Brain microvascular endothelial cell (primary cell): ENCODE measurements around the gene ACSL3.

Experiments
- DNase-seq: peaks from one replicate; pipeline ENCODE4 v3.0.0-alpha.2; 2020
- H3K27ac ChIP-seq: fragments of 250-450 bp; sonication (Bioruptor Pico); 2 replicates; pipeline ENCODE4 v1.5.1; 2020; ENCODE audit warnings: mild to moderate bottlenecking, moderate library complexity
- H3K27me3 ChIP-seq: fragments of 250-450 bp; sonication (Bioruptor Pico); replicated peaks from 2 replicates; pipeline ENCODE4 v1.5.1; 2020; ENCODE audit warnings: mild to moderate bottlenecking
- H3K36me3 ChIP-seq: fragments of 250-450 bp; sonication (Bioruptor Pico); replicated peaks from 2 replicates; pipeline ENCODE4 v1.5.1; 2020; ENCODE audit warnings: mild to moderate bottlenecking
- H3K4me3 ChIP-seq: 2 replicates; pipeline ENCODE4 v1.5.1; 2011; ENCODE audit warnings: low read depth, mild to moderate bottlenecking, control low read depth, low read length, moderate library complexity
- in situ Hi-C: cut with HindIII; loops from 2 replicates; pipeline ENCODE4 v1.10.0; 2017; ENCODE audit warnings: low sequenced_read_pairs, low pct_ligation_motif_present
- TF ChIP-seq, protein P1 (sequence below): IDR thresholded peaks from 2 replicates; pipeline ENCODE4 v1.5.1; 2011; ENCODE audit warnings: low read depth, mild to moderate bottlenecking, moderate library complexity, low read length, control low read depth, inconsistent platforms; ENCODE audit errors: missing control alignments

Gene ACSL3

GRCh38 chr2:222888716-222889115, 27.9 kb downstream of the ACSL3 start:
- no peaks in the 10 kb centered on the region for H3K27me3 ChIP-seq
- H3K27ac ChIP-seq: no peak overlapping the region
- no peak for DNase-seq
- peaks cover 4% of the 10 kb centered on the region for H3K36me3 ChIP-seq
- H3K4me3 ChIP-seq: no peak overlapping the region
- in situ Hi-C loops: no loop called here
- TF ChIP-seq, protein P1, sequence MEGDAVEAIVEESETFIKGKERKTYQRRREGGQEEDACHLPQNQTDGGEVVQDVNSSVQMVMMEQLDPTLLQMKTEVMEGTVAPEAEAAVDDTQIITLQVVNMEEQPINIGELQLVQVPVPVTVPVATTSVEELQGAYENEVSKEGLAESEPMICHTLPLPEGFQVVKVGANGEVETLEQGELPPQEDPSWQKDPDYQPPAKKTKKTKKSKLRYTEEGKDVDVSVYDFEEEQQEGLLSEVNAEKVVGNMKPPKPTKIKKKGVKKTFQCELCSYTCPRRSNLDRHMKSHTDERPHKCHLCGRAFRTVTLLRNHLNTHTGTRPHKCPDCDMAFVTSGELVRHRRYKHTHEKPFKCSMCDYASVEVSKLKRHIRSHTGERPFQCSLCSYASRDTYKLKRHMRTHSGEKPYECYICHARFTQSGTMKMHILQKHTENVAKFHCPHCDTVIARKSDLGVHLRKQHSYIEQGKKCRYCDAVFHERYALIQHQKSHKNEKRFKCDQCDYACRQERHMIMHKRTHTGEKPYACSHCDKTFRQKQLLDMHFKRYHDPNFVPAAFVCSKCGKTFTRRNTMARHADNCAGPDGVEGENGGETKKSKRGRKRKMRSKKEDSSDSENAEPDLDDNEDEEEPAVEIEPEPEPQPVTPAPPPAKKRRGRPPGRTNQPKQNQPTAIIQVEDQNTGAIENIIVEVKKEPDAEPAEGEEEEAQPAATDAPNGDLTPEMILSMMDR: no peak

DNA sequence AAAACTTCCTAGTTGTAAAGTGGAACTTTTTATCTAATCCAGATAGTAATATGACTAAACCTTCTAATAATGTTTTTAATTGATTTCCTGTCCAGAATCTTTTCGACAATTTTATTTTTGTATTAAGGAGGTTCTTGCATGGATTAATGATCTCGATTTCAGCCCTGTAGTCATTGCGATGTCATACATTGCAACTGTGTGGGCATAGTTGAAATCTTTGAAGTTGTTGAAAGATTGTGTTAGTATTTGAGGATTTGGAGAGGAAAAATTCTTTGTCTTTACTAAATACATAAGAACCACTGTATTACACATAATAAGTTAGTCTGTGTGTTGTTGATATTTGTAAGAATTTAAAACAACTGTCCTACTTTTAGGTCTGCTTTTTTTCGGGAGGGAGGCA, 31.1 kb downstream of the ACSL3 start:
- in situ Hi-C loops: no loop called here
- DNase-seq: no peak
- Histone ChIP-seq H3K4me3 (peak overlapping the region; percentile 9), H3K27ac (peak overlapping the region; percentile 71), H3K27me3 (no peaks in the 10 kb centered on the region), H3K36me3 (peaks cover 4% of the 10 kb centered on the region)
- TF ChIP-seq, protein P1: no peak

DNA sequence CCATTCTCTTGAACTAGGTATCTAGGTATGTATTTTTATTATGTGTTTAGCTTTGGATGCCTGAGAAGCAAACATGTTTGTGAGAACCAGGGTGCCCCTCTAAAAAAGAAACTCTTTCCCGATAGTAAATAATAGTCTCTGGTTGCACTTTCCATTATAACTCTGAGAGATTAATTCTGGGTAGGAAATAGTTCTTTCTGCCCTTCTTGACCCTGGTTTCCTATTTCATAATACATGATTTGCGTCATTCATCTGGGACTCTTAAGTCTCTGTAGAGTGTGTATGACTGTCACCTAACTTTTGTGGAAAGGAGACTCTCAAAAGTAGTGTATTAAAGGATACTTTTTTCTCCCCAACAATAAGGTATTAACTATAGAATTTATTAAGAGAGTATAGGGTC, 31.5 kb downstream of the ACSL3 start:
- peak overlapping the region; percentile 71 for H3K27ac ChIP-seq
- peaks cover 4% of the 10 kb centered on the region for H3K36me3 ChIP-seq
- DNase-seq: no peak
- in situ Hi-C loops: no loop called here
- TF ChIP-seq, protein P1: no peak
- peak overlapping the region; percentile 9 for H3K4me3 ChIP-seq
- H3K27me3 ChIP-seq: no peaks in the 10 kb centered on the region

- no peak overlapping the region for H3K4me3 ChIP-seq
- in situ Hi-C loops: no loop called here
- no peak for DNase-seq
- TF ChIP-seq, protein P1: no peak
- H3K27ac ChIP-seq: peak overlapping the region; percentile 71
- H3K27me3 ChIP-seq: no peaks in the 10 kb centered on the region
- peaks cover 4% of the 10 kb centered on the region for H3K36me3 ChIP-seq
Measured at GRCh38 chr2:222892761-222893160, 31.9 kb downstream of the ACSL3 start.

GRCh38 chr2:222893716-222894115, 32.9 kb downstream of the ACSL3 start:
- H3K27ac ChIP-seq: no peak overlapping the region
- in situ Hi-C loops: no loop called here
- no peak for DNase-seq
- H3K27me3 ChIP-seq: no peaks in the 10 kb centered on the region
- no peak overlapping the region for H3K4me3 ChIP-seq
- peaks cover 2% of the 10 kb centered on the region for H3K36me3 ChIP-seq
- TF ChIP-seq, protein P1: no peak

GRCh38 chr2:222895144-222895543, 34.3 kb downstream of the ACSL3 start:
- H3K27me3 ChIP-seq: no peaks in the 10 kb centered on the region
- no peak overlapping the region for H3K27ac ChIP-seq
- TF ChIP-seq, protein P1: no peak
- in situ Hi-C loops: no loop called here
- no peaks in the 10 kb centered on the region for H3K36me3 ChIP-seq
- no peak for DNase-seq
- no peak overlapping the region for H3K4me3 ChIP-seq
